22Rv1 (cell line): ENCODE data around the gene C19orf81.

Experiments used
- H3K27ac ChIP-seq: fragments of 450-650 bp; 2 replicates; pipeline ENCODE4 v1.5.1; 2017
- CTCF ChIP-seq: fragments of 450-650 bp; IDR thresholded peaks from 2 replicates; pipeline ENCODE4 v1.5.1; 2017; ENCODE audit warnings: mild to moderate bottlenecking
- ZFX ChIP-seq: fragments of 450-650 bp; IDR thresholded peaks from 2 replicates; pipeline ENCODE4 v1.6.1; 2017; ENCODE audit warnings: antibody characterized with exemption, borderline replicate concordance

C19orf81 gene

GRCh38 chr19:50701367-50701985, 52.2 kb downstream of the C19orf81 start:
- TF ChIP-seq ZFX = no peak
- TF ChIP-seq CTCF = no peak
- H3K27ac ChIP-seq = no peak overlapping the region

- H3K27ac ChIP-seq = no peak overlapping the region
- no peak for TF ChIP-seq CTCF
- no peak for TF ChIP-seq ZFX
These were observed 53.1 kb downstream of the C19orf81 start for GRCh38 chr19:50702158-50702870.

GRCh38 chr19:50702871-50703829, 53.9 kb downstream of the C19orf81 start:
- H3K27ac ChIP-seq = no peak overlapping the region
- TF ChIP-seq CTCF = no peak
- TF ChIP-seq ZFX = no peak

GRCh38 chr19:50703915-50704796, 54.9 kb downstream of the C19orf81 start:
- TF ChIP-seq ZFX (no peak), CTCF (peak; percentile 40)
- H3K27ac ChIP-seq = no peak overlapping the region

- no peak overlapping the region for H3K27ac ChIP-seq
- no peak for TF ChIP-seq ZFX
- peak; percentile 90 for TF ChIP-seq CTCF
These were observed 56.3 kb downstream of the C19orf81 start for GRCh38 chr19:50705422-50706019.

- TF ChIP-seq ZFX (no peak), CTCF (no peak)
- H3K27ac ChIP-seq = no peak overlapping the region
These were observed 57.1 kb downstream of the C19orf81 start for GRCh38 chr19:50706387-50706786.
